ENCODE results near the gene KRTCAP3.

GRCh38 chr2:27446057-27446456 is 3.9 kb downstream of the KRTCAP3 start:
- TF ChIP-seq JUN (IDR thresholded peaks at IDR 0.05; ENCODE audit: borderline replicate concordance, insufficient read depth, insufficient read length, low read depth): no peak
- TF ChIP-seq CTCF (IDR thresholded peaks at IDR 0.05; ENCODE audit: extremely low read depth in 1 of 2, insufficient read depth in 1 of 2, low read depth in 1 of 2, low read length in 2 of 2): no peak
- TF ChIP-seq POLR2A (IDR thresholded peaks at IDR 0.05; ENCODE audit: low read depth, low read length): no peak
- TF ChIP-seq POLR2AphosphoS5 (IDR thresholded peaks at IDR 0.05; ENCODE audit: insufficient read depth, low read depth, low read length): no peak
- no peak for TF ChIP-seq FOS (IDR thresholded peaks at IDR 0.05; ENCODE audit: borderline replicate concordance, insufficient read depth, low read length)
- TF ChIP-seq MYC (IDR thresholded peaks at IDR 0.05; ENCODE audit: low read depth, low read length): no peak
